HepG2 (cell line): ENCODE results near the gene DYNC2I2. TPM values are rescaled to one million over a fixed set of nuclear protein-coding genes. Genes with fewer than 3 reads are reported as not detected.
A peak's percentile ranks its signal among the peaks of the same experiment; 100 is the strongest.

Experiments used
- ARID5B ChIP-seq: IDR thresholded peaks from 2 replicates; pipeline ENCODE4 v1.4.0; 2020; ENCODE audit warnings: mild to moderate bottlenecking, missing genetic modification reagents
- HDAC1 ChIP-seq: sonication (generic); formaldehyde crosslinking; IDR thresholded peaks from 2 replicates; pipeline ENCODE4 v1.5.1; 2020; ENCODE audit warnings: mild to moderate bottlenecking, missing genetic modification reagents
- HMGA1 ChIP-seq: sonication (generic); formaldehyde crosslinking; conservative IDR thresholded peaks from 2 replicates; pipeline ENCODE4 v1.4.0; 2020; ENCODE audit warnings: missing genetic modification reagents
- HOXA3 ChIP-seq: sonication (generic); formaldehyde crosslinking; IDR thresholded peaks from 2 replicates; pipeline ENCODE4 v1.5.0; 2020; ENCODE audit warnings: missing genetic modification reagents
- MAF1 ChIP-seq: sonication (generic); formaldehyde crosslinking; IDR thresholded peaks from 2 replicates; pipeline ENCODE4 v1.5.0; 2020; ENCODE audit warnings: missing genetic modification reagents, borderline replicate concordance
- MTERF4 ChIP-seq: sonication (generic); formaldehyde crosslinking; IDR thresholded peaks from 2 replicates; pipeline ENCODE4 v1.8.0; 2023; ENCODE audit warnings: mild to moderate bottlenecking, missing genetic modification reagents
- RARA ChIP-seq: IDR thresholded peaks from 2 replicates; pipeline ENCODE4 v1.6.1; 2016; ENCODE audit warnings: missing genetic modification reagents, missing compliant biosample characterization
- SMAD9 ChIP-seq: sonication (generic); formaldehyde crosslinking; IDR thresholded peaks from 2 replicates; pipeline ENCODE4 v1.5.1; 2020; ENCODE audit warnings: mild to moderate bottlenecking, missing genetic modification reagents
- SUZ12 ChIP-seq: fragments of 150-350 bp; IDR thresholded peaks from 2 replicates; pipeline ENCODE4 v1.6.1; 2014; ENCODE audit warnings: low read depth, low read length
- TERF1 ChIP-seq: sonication (generic); formaldehyde crosslinking; IDR thresholded peaks from 2 replicates; pipeline ENCODE4 v1.8.0; 2022; ENCODE audit warnings: mild to moderate bottlenecking, missing genetic modification reagents, moderate library complexity
- ZFP36 ChIP-seq: fragments of 150-350 bp; IDR thresholded peaks from 2 replicates; pipeline ENCODE4 v1.6.1; 2018; ENCODE audit warnings: borderline replicate concordance, low read length, low read depth; ENCODE audit not compliant: partially characterized antibody
- ZMAT3 ChIP-seq: sonication (generic); formaldehyde crosslinking; conservative IDR thresholded peaks from 2 replicates; pipeline ENCODE4 v1.7.0; 2021; ENCODE audit warnings: missing genetic modification reagents
- ZNF18 ChIP-seq: sonication (generic); formaldehyde crosslinking; IDR thresholded peaks from 2 replicates; pipeline ENCODE4 v1.8.0; 2022; ENCODE audit warnings: mild to moderate bottlenecking, missing genetic modification reagents; ENCODE audit not compliant: insufficient replicate concordance
- ZNF563 ChIP-seq: sonication (generic); formaldehyde crosslinking; IDR thresholded peaks from 2 replicates; pipeline ENCODE4 v1.8.0; 2022; ENCODE audit warnings: mild to moderate bottlenecking, moderate library complexity, missing genetic modification reagents
- ZNF574 ChIP-seq: sonication (generic); formaldehyde crosslinking; IDR thresholded peaks from 2 replicates; pipeline ENCODE4 v1.4.0; 2020; ENCODE audit warnings: missing genetic modification reagents
- ZSCAN25 ChIP-seq: sonication (generic); formaldehyde crosslinking; IDR thresholded peaks from 2 replicates; pipeline ENCODE4 v1.8.0; 2022; ENCODE audit warnings: mild to moderate bottlenecking, missing genetic modification reagents
- ZSCAN31 ChIP-seq: sonication (generic); formaldehyde crosslinking; IDR thresholded peaks from 2 replicates; pipeline ENCODE4 v1.5.0; 2020; ENCODE audit warnings: low read depth, mild to moderate bottlenecking, missing genetic modification reagents
- polyA plus RNA-seq, 8 experiments: library from polyadenylated mRNA; depleted of rRNA in 3 of 8; stranded (reverse) in 7 of 8; unstranded in 1 of 8; fragments of >200 nt; fragmentation: Illumina TruSeq in 4 of 8; extraction: Trizol in 4 of 8; gene quantifications; 2 replicates each; pipeline versions ENCODE4 v1.2.1 to v1.2.3, GENCODE V29; 2011 to 2016; ENCODE audit warnings: low read depth in 4 of 8, missing spikeins in 1 of 8, mixed read lengths in 1 of 8; ENCODE audit not compliant: insufficient read depth in 1 of 8
- total RNA-seq, 5 experiments: library from RNA; depleted of rRNA; stranded (reverse); fragments of >200 nt; fragmentation: Illumina TruSeq; extraction: Trizol; gene quantifications; 2 replicates each; pipeline ENCODE4 v1.2.3, GENCODE V29; 2016; ENCODE audit warnings: low read depth in 1 of 5

Gene DYNC2I2
- total and polyA plus RNA-seq, 2 of the 13 experiments (the other 11 are each of a cell fraction or from before 2014, with no cell fraction given) = 13.7 to 40.2 TPM

GRCh38 chr9:128685636-128686489, 29.2 kb upstream of the DYNC2I2 start (continued):
- TF ChIP-seq MTERF4 (CRISPR knock-in tag) (peak; percentile 63; the same call in 1 of the 2 replicates), HDAC1 (no peak), ARID5B (CRISPR knock-in tag) (0 out of 2 replicates have a peak, but pooled peaks have one; percentile 13), ZNF18 (peak; percentile 44), ZMAT3 (CRISPR knock-in tag) (no peak), SMAD9 (CRISPR knock-in tag) (no peak), HMGA1 (CRISPR knock-in tag) (no peak), ZNF563 (CRISPR knock-in tag) (0 out of 2 replicates have a peak, but pooled peaks have one; percentile 24), SUZ12 (no peak), TERF1 (CRISPR knock-in tag) (no peak), ZSCAN25 (CRISPR knock-in tag) (0 out of 2 replicates have a peak, but pooled peaks have one; percentile 39), MAF1 (CRISPR knock-in tag) (no peak), ZNF574 (no peak), RARA (0 out of 2 replicates have a peak, but pooled peaks have one; percentile 6), HOXA3 (CRISPR knock-in tag) (no peak), ZFP36 (no peak), ZSCAN31 (CRISPR knock-in tag) (0 out of 2 replicates have a peak, but pooled peaks have one; percentile 14)
